Measurements from ENCODE around the gene GGCX. TPM values are rescaled to one million over a fixed set of nuclear protein-coding genes. Genes with fewer than 3 reads are reported as not detected.

GGCX gene
- total and polyA plus RNA-seq, 2 of the 4 experiments (the other 2 are of a cell fraction), result 35.0 to 39.4 TPM

DNA sequence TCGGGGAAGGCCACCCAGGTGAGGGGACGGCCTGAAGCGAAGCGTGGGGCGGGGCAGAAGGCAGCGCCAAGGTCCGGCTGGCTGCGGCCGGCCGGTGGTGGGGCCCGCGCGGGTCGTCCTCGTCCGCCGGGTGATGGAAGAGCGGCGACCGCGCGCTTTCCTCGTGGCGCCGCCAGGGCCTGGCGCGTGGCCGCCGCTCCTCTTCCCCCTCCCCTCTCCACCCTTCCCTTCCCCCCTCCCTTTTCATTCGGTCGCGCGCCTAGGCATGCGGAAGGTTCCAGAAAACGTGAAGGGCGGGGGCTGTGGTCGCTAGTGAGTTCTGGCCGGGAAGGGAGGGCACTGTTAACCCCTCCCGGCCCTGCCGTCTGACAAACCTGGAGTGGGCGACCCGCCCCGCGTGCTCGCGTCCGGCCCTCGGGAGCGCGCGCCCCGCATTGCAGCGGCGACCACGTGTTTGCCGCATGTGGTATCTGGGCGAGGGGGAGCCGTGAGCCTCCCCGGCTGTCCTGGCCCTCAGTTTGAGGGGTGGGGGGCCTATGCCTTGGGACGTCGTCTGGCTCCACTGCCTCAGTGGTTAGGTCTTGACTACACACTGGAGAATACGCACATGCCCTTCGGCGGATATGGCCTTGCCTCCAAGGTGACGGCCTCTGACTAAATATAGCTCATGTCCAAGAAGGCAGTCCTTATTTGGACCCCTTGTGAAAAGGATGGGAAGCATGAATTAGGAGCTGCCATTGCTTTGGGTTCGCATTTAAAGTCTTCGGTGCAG, 21.7 kb downstream of the GGCX start (continued):
- no peak for TF ChIP-seq SMC3 (IDR thresholded peaks at IDR 0.05; ENCODE audit: low read depth, low read length)
- no peak for TF ChIP-seq NFE2L2 (IDR thresholded peaks at IDR 0.05; ENCODE audit: low read depth, low read length)
- TF ChIP-seq RAD21 (IDR thresholded peaks at IDR 0.05; ENCODE audit: low read length), result no peak

Data from IMR-90 (cell line).